ENCODE data around the gene DIAPH1.

Gene DIAPH1

DNA sequence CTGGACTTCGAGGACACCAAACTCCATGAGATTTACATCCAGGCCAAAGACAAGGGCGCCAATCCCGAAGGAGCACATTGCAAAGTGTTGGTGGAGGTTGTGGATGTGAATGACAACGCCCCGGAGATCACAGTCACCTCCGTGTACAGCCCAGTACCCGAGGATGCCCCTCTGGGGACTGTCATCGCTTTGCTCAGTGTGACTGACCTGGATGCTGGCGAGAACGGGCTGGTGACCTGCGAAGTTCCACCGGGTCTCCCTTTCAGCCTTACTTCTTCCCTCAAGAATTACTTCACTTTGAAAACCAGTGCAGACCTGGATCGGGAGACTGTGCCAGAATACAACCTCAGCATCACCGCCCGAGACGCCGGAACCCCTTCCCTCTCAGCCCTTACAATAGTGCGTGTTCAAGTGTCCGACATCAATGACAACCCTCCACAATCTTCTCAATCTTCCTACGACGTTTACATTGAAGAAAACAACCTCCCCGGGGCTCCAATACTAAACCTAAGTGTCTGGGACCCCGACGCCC, 141.7 kb downstream of the DIAPH1 start:
- Histone ChIP-seq H3K27me3 (replicated peaks; ENCODE audit: insufficient read depth, low read length) (no peaks in the 10 kb centered on the region), H3K4me1 (ENCODE audit: low read length) (peaks cover 5% of the 10 kb centered on the region), H3F3A (ENCODE audit: insufficient read depth, low read length) (no peaks in the 10 kb centered on the region), H3K36me3 (replicated peaks; ENCODE audit: insufficient read depth, low read length) (no peaks in the 10 kb centered on the region), H4K20me1 (ENCODE audit: insufficient read depth, low read length) (no peaks in the 10 kb centered on the region), H3K79me2 (ENCODE audit: low read length) (no peaks in the 10 kb centered on the region), H3K9ac (ENCODE audit: low read length) (no peak overlapping the region; the same call in 1 of the 2 replicates), H3K9me3 (replicated peaks; ENCODE audit: insufficient read depth, low read length) (no peaks in the 10 kb centered on the region), H3K27ac (ENCODE audit: low read length) (no peak overlapping the region), H3K9me2 (replicated peaks; ENCODE audit: insufficient read depth, low read length) (no peaks in the 10 kb centered on the region), H2AFZ (ENCODE audit: low read length) (no peak overlapping the region), H3K4me2 (ENCODE audit: low read depth, low read length) (peak overlapping the region; percentile 97), H3K4me3 (ENCODE audit: low read length) (peak overlapping the region; percentile 62)
- no peak for DNase-seq
- TF ChIP-seq EZH2phosphoT487 (IDR thresholded peaks at IDR 0.05; ENCODE audit: low read length) = no peak
- TF ChIP-seq, protein P1, sequence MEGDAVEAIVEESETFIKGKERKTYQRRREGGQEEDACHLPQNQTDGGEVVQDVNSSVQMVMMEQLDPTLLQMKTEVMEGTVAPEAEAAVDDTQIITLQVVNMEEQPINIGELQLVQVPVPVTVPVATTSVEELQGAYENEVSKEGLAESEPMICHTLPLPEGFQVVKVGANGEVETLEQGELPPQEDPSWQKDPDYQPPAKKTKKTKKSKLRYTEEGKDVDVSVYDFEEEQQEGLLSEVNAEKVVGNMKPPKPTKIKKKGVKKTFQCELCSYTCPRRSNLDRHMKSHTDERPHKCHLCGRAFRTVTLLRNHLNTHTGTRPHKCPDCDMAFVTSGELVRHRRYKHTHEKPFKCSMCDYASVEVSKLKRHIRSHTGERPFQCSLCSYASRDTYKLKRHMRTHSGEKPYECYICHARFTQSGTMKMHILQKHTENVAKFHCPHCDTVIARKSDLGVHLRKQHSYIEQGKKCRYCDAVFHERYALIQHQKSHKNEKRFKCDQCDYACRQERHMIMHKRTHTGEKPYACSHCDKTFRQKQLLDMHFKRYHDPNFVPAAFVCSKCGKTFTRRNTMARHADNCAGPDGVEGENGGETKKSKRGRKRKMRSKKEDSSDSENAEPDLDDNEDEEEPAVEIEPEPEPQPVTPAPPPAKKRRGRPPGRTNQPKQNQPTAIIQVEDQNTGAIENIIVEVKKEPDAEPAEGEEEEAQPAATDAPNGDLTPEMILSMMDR (IDR thresholded peaks at IDR 0.05; ENCODE audit: low read length) = no peak
- TF ChIP-seq EZH2 (optimal IDR thresholded peaks at IDR 0.05; ENCODE audit: low read depth, low read length) = no peak

DNA sequence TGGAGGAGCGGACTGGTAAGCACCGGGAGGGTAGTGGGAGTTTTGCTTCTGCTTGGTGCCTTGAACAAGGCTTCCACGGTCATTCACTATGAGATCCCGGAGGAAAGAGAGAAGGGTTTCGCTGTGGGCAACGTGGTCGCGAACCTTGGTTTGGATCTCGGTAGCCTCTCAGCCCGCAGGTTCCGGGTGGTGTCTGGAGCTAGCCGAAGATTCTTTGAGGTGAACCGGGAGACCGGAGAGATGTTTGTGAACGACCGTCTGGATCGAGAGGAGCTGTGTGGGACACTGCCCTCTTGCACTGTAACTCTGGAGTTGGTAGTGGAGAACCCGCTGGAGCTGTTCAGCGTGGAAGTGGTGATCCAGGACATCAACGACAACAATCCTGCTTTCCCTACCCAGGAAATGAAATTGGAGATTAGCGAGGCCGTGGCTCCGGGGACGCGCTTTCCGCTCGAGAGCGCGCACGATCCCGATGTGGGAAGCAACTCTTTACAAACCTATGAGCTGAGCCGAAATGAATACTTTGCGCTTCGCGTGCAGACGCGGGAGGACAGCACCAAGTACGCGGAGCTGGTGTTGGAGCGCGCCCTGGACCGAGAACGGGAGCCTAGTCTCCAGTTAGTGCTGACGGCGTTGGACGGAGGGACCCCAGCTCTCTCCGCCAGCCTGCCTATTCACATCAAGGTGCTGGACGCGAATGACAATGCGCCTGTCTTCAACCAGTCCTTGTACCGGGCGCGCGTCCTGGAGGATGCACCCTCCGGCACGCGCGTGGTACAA, 142.5 kb downstream of the DIAPH1 start:
- Histone ChIP-seq H3K9me3 (replicated peaks; ENCODE audit: insufficient read depth, low read length) (no peaks in the 10 kb centered on the region), H3F3A (ENCODE audit: insufficient read depth, low read length) (no peaks in the 10 kb centered on the region), H3K9ac (ENCODE audit: low read length) (peak overlapping the region; percentile 2; the same call in 1 of the 2 replicates), H3K4me3 (ENCODE audit: low read length) (peak overlapping the region; percentile 62), H3K4me1 (ENCODE audit: low read length) (peaks cover 5% of the 10 kb centered on the region), H2AFZ (ENCODE audit: low read length) (peak overlapping the region; percentile 75), H3K27ac (ENCODE audit: low read length) (no peak overlapping the region), H3K9me2 (replicated peaks; ENCODE audit: insufficient read depth, low read length) (no peaks in the 10 kb centered on the region), H4K20me1 (ENCODE audit: insufficient read depth, low read length) (no peaks in the 10 kb centered on the region), H3K4me2 (ENCODE audit: low read depth, low read length) (peak overlapping the region; percentile 97), H3K36me3 (replicated peaks; ENCODE audit: insufficient read depth, low read length) (no peaks in the 10 kb centered on the region), H3K79me2 (ENCODE audit: low read length) (no peaks in the 10 kb centered on the region), H3K27me3 (replicated peaks; ENCODE audit: insufficient read depth, low read length) (no peaks in the 10 kb centered on the region)
- DNase-seq = peak; percentile 16
- TF ChIP-seq EZH2 (optimal IDR thresholded peaks at IDR 0.05; ENCODE audit: low read depth, low read length) = no peak
- TF ChIP-seq, protein P1 (IDR thresholded peaks at IDR 0.05; ENCODE audit: low read length) = no peak
- TF ChIP-seq EZH2phosphoT487 (IDR thresholded peaks at IDR 0.05; ENCODE audit: low read length) = no peak

DNA sequence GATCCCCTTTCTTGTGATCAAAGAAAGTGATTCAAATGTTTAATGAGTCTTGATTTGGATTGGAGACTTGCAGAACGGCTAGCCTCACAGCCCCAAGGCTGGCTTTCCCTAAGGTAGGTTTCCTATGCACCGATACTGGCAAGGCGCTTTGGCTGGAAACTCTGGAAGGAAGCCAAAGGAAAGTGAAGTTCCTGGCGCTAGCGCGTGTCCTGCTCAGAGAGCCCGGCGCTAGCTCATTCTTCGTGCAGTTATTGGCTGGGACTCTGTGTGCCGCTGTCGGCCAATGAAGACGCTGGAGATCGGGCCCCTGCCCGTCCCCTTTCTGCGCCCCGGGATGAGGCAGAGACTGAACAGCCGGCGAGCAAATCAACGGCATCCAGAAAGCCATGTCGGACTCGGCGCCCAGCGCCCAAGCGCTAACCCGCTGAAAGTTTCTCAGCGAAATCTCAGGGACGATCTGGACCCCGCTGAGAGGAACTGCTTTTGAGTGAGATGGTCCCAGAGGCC, 143.1 kb downstream of the DIAPH1 start, which contains the start of gene PCDHGC3:
Gene PCDHGC3 (plus strand): TSS at position 342 of the 507 bp plus-strand sequence. CDS start 151 bp downstream, at position 493.
- H3K79me2 ChIP-seq (ENCODE audit: low read length) = no peaks in the 10 kb centered on the region
- peak within 1 kb of the TSS; percentile 22; the same call in 1 of the 2 replicates for H3K9ac ChIP-seq (ENCODE audit: low read length)
- no peak for TF ChIP-seq EZH2phosphoT487 (IDR thresholded peaks at IDR 0.05; ENCODE audit: low read length)
- TF ChIP-seq, protein P1 (IDR thresholded peaks at IDR 0.05; ENCODE audit: low read length) = peak; percentile 52
- H3K27me3 ChIP-seq (replicated peaks; ENCODE audit: insufficient read depth, low read length) = no peaks in the 10 kb centered on the region
- no peaks in the 10 kb centered on the region for H4K20me1 ChIP-seq (ENCODE audit: insufficient read depth, low read length)
- H3K9me2 ChIP-seq (replicated peaks; ENCODE audit: insufficient read depth, low read length) = no peaks in the 10 kb centered on the region
- peak; percentile 86 for DNase-seq
- peak within 1 kb of the TSS; percentile 97 for H3K4me2 ChIP-seq (ENCODE audit: low read depth, low read length)
- peak within 1 kb of the TSS; percentile 75 for H2AFZ ChIP-seq (ENCODE audit: low read length)
- no peaks in the 10 kb centered on the region for H3K9me3 ChIP-seq (replicated peaks; ENCODE audit: insufficient read depth, low read length)
- H3K27ac ChIP-seq (ENCODE audit: low read length) = no peak within 1 kb of the TSS
- H3K4me3 ChIP-seq (ENCODE audit: low read length) = peak within 1 kb of the TSS; percentile 62
- H3K4me1 ChIP-seq (ENCODE audit: low read length) = peaks cover 5% of the 10 kb centered on the region
- no peaks in the 10 kb centered on the region for H3K36me3 ChIP-seq (replicated peaks; ENCODE audit: insufficient read depth, low read length)
- no peaks in the 10 kb centered on the region for H3F3A ChIP-seq (ENCODE audit: insufficient read depth, low read length)
